ENCODE results near the gene ADCYAP1R1. TPM values are rescaled to one million over a fixed set of nuclear protein-coding genes. Genes with fewer than 3 reads are reported as not detected.

ADCYAP1R1 gene
- total RNA-seq, 2 donors from 2014 or later: 0.31 to 1.5 TPM

- intact Hi-C loops (cut with DNase I, micrococcal nuclease): no loop called here
- ATAC-seq (no peak), DNase-seq (no peak)
Observed at GRCh38 chr7:31113660-31114059, 61.6 kb downstream of the ADCYAP1R1 start.

- ATAC-seq: no peak
- intact Hi-C loops (cut with DNase I, micrococcal nuclease): no loop called here
Observed at GRCh38 chr7:31114593-31115343, 62.7 kb downstream of the ADCYAP1R1 start.

GRCh38 chr7:31116615-31117014 is 64.5 kb downstream of the ADCYAP1R1 start:
- no peak for ATAC-seq
- intact Hi-C loops (cut with DNase I, micrococcal nuclease): no loop called here

More at GRCh38 chr7:31114593-31115343, 62.7 kb downstream of the ADCYAP1R1 start:
- DNase-seq: no peak

GRCh38 chr7:31119249-31119648 is 67.1 kb downstream of the ADCYAP1R1 start:
- DNase-seq: no peak
- intact Hi-C loops (cut with DNase I, micrococcal nuclease): no loop called here
- no peak for ATAC-seq

More at GRCh38 chr7:31116615-31117014, 64.5 kb downstream of the ADCYAP1R1 start:
- DNase-seq: no peak

- DNase-seq (no peak), ATAC-seq (no peak)
Observed at GRCh38 chr7:31120800-31121513, 68.8 kb downstream of the ADCYAP1R1 start.

GRCh38 chr7:31121601-31122000 is 69.5 kb downstream of the ADCYAP1R1 start:
- ATAC-seq: no peak
- DNase-seq: no peak
- intact Hi-C loops (cut with DNase I, micrococcal nuclease): loop anchor here (5.0 to 10.0 kb wide), 2 partner anchors 137 to 139 kb away; no protein-coding TSS in a partner anchor

More at GRCh38 chr7:31120800-31121513, 68.8 kb downstream of the ADCYAP1R1 start:
- intact Hi-C loops (cut with DNase I, micrococcal nuclease): loop anchor here (5.0 to 10.0 kb wide), 2 partner anchors 136 to 139 kb away; no protein-coding TSS in a partner anchor

- intact Hi-C loops (cut with DNase I, micrococcal nuclease): loop anchor here (5.0 to 10.0 kb wide), 2 partner anchors 138 to 140 kb away; no protein-coding TSS in a partner anchor
- DNase-seq (peak; percentile 40 to 53), ATAC-seq (peak; percentile 64)
Observed at GRCh38 chr7:31122649-31123058, 70.5 kb downstream of the ADCYAP1R1 start.

- intact Hi-C loops (cut with DNase I, micrococcal nuclease): loop anchor here (5.0 to 10.0 kb wide), 2 partner anchors 139 to 141 kb away; no protein-coding TSS in a partner anchor
- ATAC-seq: no peak
- no peak for DNase-seq
Observed at GRCh38 chr7:31123321-31123720, 71.2 kb downstream of the ADCYAP1R1 start.

- DNase-seq (no peak), ATAC-seq (no peak)
- intact Hi-C loops (cut with DNase I, micrococcal nuclease): loop anchor here (5.0 to 10.0 kb wide), 2 partner anchors 139 to 141 kb away; no protein-coding TSS in a partner anchor
Observed at GRCh38 chr7:31123726-31124125, 71.6 kb downstream of the ADCYAP1R1 start.

- ATAC-seq (no peak), DNase-seq (no peak)
- intact Hi-C loops (cut with DNase I, micrococcal nuclease): loop anchor here in 1 of 2 donors (10.0 kb wide), 1 partner anchor 140 kb away; no protein-coding TSS in a partner anchor
Observed at GRCh38 chr7:31125171-31125570, 73.1 kb downstream of the ADCYAP1R1 start.

- intact Hi-C loops (cut with DNase I, micrococcal nuclease): loop anchor here in 1 of 2 donors (10.0 kb wide), 1 partner anchor 142 kb away; no protein-coding TSS in a partner anchor
- ATAC-seq: no peak
- no peak for DNase-seq
Observed at GRCh38 chr7:31126976-31127375, 74.9 kb downstream of the ADCYAP1R1 start.

GRCh38 chr7:31129067-31129466 is 77.0 kb downstream of the ADCYAP1R1 start:
- ATAC-seq: peak; percentile 40
- intact Hi-C loops (cut with DNase I, micrococcal nuclease): loop anchor here in 1 of 2 donors (10.0 kb wide), 1 partner anchor 144 kb away; no protein-coding TSS in a partner anchor
- DNase-seq: no peak

GRCh38 chr7:31133497-31133896 is 81.4 kb downstream of the ADCYAP1R1 start:
- intact Hi-C loops (cut with DNase I, micrococcal nuclease): loop anchor here in 1 of 2 donors (5.0 to 10.0 kb wide), 2 partner anchors 501 to 604 kb away; no protein-coding TSS in a partner anchor
- no peak for DNase-seq
- no peak for ATAC-seq

GRCh38 chr7:31134246-31135188 is 82.4 kb downstream of the ADCYAP1R1 start:
- peak; percentile 32 to 57 for DNase-seq
- ATAC-seq: peak; percentile 88
- intact Hi-C loops (cut with DNase I, micrococcal nuclease): loop anchor here in 1 of 2 donors (5.0 to 10.0 kb wide), 2 partner anchors 500 to 603 kb away; no protein-coding TSS in a partner anchor

GRCh38 chr7:31137234-31137633 is 85.1 kb downstream of the ADCYAP1R1 start:
- ATAC-seq (no peak), DNase-seq (no peak)
- intact Hi-C loops (cut with DNase I, micrococcal nuclease): loop anchor here in 1 of 2 donors (10.0 kb wide), 1 partner anchor 498 kb away; no protein-coding TSS in a partner anchor

- ATAC-seq (no peak), DNase-seq (no peak)
- intact Hi-C loops (cut with DNase I, micrococcal nuclease): no loop called here
Observed at GRCh38 chr7:31145339-31145738, 93.2 kb downstream of the ADCYAP1R1 start.

GRCh38 chr7:31146030-31146429 is 93.9 kb downstream of the ADCYAP1R1 start:
- ATAC-seq: no peak
- intact Hi-C loops (cut with DNase I, micrococcal nuclease): no loop called here

GRCh38 chr7:31146538-31146937 is 94.4 kb downstream of the ADCYAP1R1 start:
- intact Hi-C loops (cut with DNase I, micrococcal nuclease): no loop called here
- DNase-seq (no peak), ATAC-seq (no peak)

More at GRCh38 chr7:31146030-31146429, 93.9 kb downstream of the ADCYAP1R1 start:
- no peak for DNase-seq
